Lower leg skin (tissue), 3 donors: ENCODE data around the gene ANK3.

Experiments used
- POLR2A ChIP-seq, 2 donors: fragments of 450-650 bp; IDR thresholded peaks; one replicate each; pipeline ENCODE4 v1.6.1; 2016 to 2017; ENCODE audit warnings: antibody characterized with exemption in 2 of 2, mild to moderate bottlenecking in 1 of 2, moderate library complexity in 1 of 2
- TF ChIP-seq, protein P1 (sequence below), 3 donors: fragments of 450-650 bp; IDR thresholded peaks; one replicate each; pipeline ENCODE4 v1.5.1; 2016; ENCODE audit warnings: antibody characterized with exemption in 3 of 3, mild to moderate bottlenecking in 3 of 3, moderate library complexity in 2 of 3

DNA sequence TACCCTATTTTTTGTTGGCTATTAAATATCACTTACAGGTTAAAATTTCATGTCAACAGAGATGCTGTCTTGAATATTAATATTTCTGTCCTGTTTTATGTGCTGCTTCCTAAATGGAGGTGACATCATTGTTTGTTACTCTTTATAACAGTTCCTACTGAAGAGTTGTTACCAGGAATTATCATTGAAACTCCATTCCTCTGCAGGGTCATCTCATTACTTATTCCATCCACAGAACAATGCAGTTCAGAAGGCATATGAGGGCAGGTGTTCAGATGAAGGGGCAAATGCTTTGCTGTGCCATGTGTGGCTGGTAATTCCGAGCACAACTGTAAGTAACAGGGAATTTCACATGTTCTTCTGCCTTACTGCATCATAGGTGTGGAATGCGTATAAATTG is 113.4 kb downstream of the ANK3 start:
- no peak for TF ChIP-seq POLR2A (IDR thresholded peaks at IDR 0.05)
- TF ChIP-seq, protein P1, sequence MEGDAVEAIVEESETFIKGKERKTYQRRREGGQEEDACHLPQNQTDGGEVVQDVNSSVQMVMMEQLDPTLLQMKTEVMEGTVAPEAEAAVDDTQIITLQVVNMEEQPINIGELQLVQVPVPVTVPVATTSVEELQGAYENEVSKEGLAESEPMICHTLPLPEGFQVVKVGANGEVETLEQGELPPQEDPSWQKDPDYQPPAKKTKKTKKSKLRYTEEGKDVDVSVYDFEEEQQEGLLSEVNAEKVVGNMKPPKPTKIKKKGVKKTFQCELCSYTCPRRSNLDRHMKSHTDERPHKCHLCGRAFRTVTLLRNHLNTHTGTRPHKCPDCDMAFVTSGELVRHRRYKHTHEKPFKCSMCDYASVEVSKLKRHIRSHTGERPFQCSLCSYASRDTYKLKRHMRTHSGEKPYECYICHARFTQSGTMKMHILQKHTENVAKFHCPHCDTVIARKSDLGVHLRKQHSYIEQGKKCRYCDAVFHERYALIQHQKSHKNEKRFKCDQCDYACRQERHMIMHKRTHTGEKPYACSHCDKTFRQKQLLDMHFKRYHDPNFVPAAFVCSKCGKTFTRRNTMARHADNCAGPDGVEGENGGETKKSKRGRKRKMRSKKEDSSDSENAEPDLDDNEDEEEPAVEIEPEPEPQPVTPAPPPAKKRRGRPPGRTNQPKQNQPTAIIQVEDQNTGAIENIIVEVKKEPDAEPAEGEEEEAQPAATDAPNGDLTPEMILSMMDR (IDR thresholded peaks at IDR 0.05) = no peak
